Fibroblast of lung (primary cell): ENCODE measurements around the gene ZNF580.

Experiments used
- EZH2 ChIP-seq: IDR thresholded peaks from 2 replicates; pipeline ENCODE4 v1.5.1; 2012; ENCODE audit warnings: low read length, control low read depth, mild to moderate bottlenecking; ENCODE audit errors: missing control alignments
- TF ChIP-seq, protein P1 (sequence below), 2 donors: IDR thresholded peaks in 1 of 2; conservative IDR thresholded peaks in 1 of 2; 1 replicate in 1 of 2; 2 replicates in 1 of 2; pipeline ENCODE4 v1.5.1; 2011 to 2012; ENCODE audit warnings: low read length in 2 of 2, control low read depth in 1 of 2, inconsistent platforms in 1 of 2, low read depth in 1 of 2, mild to moderate bottlenecking in 1 of 2

DNA sequence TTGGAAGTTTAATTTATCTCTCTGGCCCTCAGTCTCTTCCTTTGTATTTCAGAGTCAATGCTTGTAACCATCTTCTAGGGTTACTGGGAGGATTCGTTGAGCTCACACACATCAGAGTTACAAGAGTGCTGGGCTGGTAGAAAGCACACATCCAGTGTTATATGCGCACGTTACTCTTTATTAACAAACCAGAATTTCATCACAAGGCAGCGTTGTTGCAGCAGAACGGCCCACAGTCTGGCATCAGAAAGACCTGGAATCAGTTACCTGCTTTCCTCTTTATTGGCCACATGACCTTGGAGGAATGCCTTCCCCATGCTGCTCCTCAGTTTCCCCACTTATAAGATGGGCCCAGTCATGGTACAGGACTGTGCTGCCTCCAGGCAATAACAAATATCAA, 31.5 kb upstream of the ZNF580 start:
- TF ChIP-seq, protein P1, sequence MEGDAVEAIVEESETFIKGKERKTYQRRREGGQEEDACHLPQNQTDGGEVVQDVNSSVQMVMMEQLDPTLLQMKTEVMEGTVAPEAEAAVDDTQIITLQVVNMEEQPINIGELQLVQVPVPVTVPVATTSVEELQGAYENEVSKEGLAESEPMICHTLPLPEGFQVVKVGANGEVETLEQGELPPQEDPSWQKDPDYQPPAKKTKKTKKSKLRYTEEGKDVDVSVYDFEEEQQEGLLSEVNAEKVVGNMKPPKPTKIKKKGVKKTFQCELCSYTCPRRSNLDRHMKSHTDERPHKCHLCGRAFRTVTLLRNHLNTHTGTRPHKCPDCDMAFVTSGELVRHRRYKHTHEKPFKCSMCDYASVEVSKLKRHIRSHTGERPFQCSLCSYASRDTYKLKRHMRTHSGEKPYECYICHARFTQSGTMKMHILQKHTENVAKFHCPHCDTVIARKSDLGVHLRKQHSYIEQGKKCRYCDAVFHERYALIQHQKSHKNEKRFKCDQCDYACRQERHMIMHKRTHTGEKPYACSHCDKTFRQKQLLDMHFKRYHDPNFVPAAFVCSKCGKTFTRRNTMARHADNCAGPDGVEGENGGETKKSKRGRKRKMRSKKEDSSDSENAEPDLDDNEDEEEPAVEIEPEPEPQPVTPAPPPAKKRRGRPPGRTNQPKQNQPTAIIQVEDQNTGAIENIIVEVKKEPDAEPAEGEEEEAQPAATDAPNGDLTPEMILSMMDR (conservative IDR thresholded peaks at IDR 0.05 in 1 of 2, IDR thresholded peaks at IDR 0.05 in 1 of 2; ENCODE audit: low read depth in 1 of 2, low read length in 2 of 2) = no peak
- TF ChIP-seq EZH2 = no peak
